HL-60/S4 treated with retinoic acid at 250 ng/mL for 4 days and 3 days (cell line): ENCODE data around the gene ZNF280A.

Experiments used
- in situ Hi-C: fragments of 300-500 bp; cut with MboI; formaldehyde crosslinking; loops from 2 replicates; pipeline ENCODE4 v1.7.0; 2022; ENCODE audit warnings: low sequenced_read_pairs

The ZNF280A gene

GRCh38 chr22:22520020-22520656 lies at the start of gene ZNF280A:
Gene ZNF280A (minus strand): TSS chr22:22520270. CDS start chr22:22515630, 4,640 bp downstream.
- in situ Hi-C loops: no loop called here

GRCh38 chr22:22569218-22569617 lies 49.1 kb upstream of the ZNF280A start:
- in situ Hi-C loops: no loop called here

GRCh38 chr22:22565981-22566380 lies 45.9 kb upstream of the ZNF280A start:
- in situ Hi-C loops: no loop called here

- in situ Hi-C loops: no loop called here
Observed at GRCh38 chr22:22558972-22559603, 39.0 kb upstream of the ZNF280A start, which contains the start of gene PRAME. Gene PRAME (minus strand): TSS chr22:22559265. CDS start chr22:22556832, 2,433 bp downstream.

GRCh38 chr22:22558071-22558971 lies 38.3 kb upstream of the ZNF280A start:
- in situ Hi-C loops: no loop called here

- in situ Hi-C loops: no loop called here
Observed at GRCh38 chr22:22556995-22557925, 37.2 kb upstream of the ZNF280A start.

GRCh38 chr22:22556578-22556977 lies 36.5 kb upstream of the ZNF280A start:
- in situ Hi-C loops: no loop called here

- in situ Hi-C loops: no loop called here
Observed at GRCh38 chr22:22555596-22555995, 35.5 kb upstream of the ZNF280A start.

- in situ Hi-C loops: no loop called here
Observed at GRCh38 chr22:22554587-22555284, 34.7 kb upstream of the ZNF280A start.

GRCh38 chr22:22553735-22554586 lies 33.9 kb upstream of the ZNF280A start:
- in situ Hi-C loops: no loop called here

- in situ Hi-C loops: no loop called here
Observed at GRCh38 chr22:22553141-22553540, 33.1 kb upstream of the ZNF280A start.

- in situ Hi-C loops: no loop called here
Observed at GRCh38 chr22:22552630-22553029, 32.6 kb upstream of the ZNF280A start.

- in situ Hi-C loops: no loop called here
Observed at GRCh38 chr22:22550789-22551434, 30.8 kb upstream of the ZNF280A start.

- in situ Hi-C loops: no loop called here
Observed at GRCh38 chr22:22548910-22549309, 28.8 kb upstream of the ZNF280A start.

- in situ Hi-C loops: no loop called here
Observed at GRCh38 chr22:22548317-22548716, 28.2 kb upstream of the ZNF280A start.

GRCh38 chr22:22547692-22548300 lies 27.7 kb upstream of the ZNF280A start:
- in situ Hi-C loops: no loop called here

- in situ Hi-C loops: no loop called here
Observed at GRCh38 chr22:22547226-22547625, 27.2 kb upstream of the ZNF280A start.

- in situ Hi-C loops: no loop called here
Observed at GRCh38 chr22:22546490-22546889, 26.4 kb upstream of the ZNF280A start.
